Measurements from ENCODE around the gene CEP89. TPM values are rescaled to one million over a fixed set of nuclear protein-coding genes. Genes with fewer than 3 reads are reported as not detected.

The CEP89 gene
- total RNA-seq, 1 experiment from 2014 or later = 21.1 TPM

DNA sequence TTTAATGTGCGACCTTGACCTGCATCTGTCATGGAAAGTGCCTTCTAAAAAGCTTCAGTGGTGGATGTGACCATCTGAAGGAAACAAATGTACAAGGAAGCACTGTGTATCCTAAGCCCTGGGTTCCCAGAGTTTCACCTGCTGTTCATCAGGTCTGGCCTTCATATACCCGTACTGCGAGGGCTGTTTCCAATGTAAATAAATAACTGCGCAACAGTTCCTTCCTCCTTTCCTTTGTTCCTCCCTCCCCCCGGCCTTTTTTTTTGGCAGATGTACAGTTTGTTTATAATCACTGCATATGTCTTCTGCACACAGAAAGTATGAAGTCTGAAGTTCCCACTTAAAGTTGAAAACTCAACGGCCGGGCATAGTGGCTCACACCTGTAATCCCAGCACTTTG is 5.5 kb upstream of the CEP89 start (continued):
- TF ChIP-seq ZSCAN18 (CRISPR knock-in tag; IDR thresholded peaks at IDR 0.05) (no peak), ZNF671 (CRISPR knock-in tag; IDR thresholded peaks at IDR 0.05) (no peak), ZNF121 (CRISPR knock-in tag; IDR thresholded peaks at IDR 0.05) (no peak), CBFB (CRISPR knock-in tag; IDR thresholded peaks at IDR 0.05; ENCODE audit: low read depth) (no peak)
- TF ChIP-seq, protein P1, sequence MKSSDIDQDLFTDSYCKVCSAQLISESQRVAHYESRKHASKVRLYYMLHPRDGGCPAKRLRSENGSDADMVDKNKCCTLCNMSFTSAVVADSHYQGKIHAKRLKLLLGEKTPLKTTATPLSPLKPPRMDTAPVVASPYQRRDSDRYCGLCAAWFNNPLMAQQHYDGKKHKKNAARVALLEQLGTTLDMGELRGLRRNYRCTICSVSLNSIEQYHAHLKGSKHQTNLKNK (CRISPR knock-in tag; IDR thresholded peaks at IDR 0.05) = no peak

DNA sequence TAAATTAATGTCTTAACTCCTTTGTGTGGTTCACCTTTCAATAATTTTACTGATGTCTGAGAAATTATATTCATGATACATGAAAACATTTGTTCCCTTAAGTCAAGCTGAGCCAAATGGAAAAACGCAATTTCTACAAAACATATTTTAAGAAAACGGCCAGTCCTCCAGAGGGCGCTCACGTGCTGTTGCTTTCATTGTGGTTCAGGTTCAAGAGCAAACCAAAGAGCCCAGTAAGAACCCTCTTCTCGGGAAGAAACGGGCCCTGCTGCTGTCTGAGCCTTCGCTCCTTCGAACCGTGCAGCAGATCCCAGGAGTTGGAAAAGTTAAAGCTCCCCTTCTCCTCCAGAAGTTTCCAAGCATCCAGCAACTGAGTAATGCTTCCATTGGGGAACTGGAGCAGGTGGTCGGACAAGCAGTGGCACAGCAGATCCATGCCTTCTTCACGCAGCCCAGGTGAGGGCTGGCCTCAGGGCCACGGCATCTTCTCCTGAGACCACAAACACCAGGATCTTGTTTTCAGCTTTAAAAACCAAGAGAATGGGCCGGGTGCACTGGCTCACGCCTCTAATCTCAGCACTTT is 4.6 kb upstream of the CEP89 start:
- CTCF ChIA-PET = interaction anchor here (0.6 to 2.3 kb wide), 12 partner anchors 19 to 1853 kb away, joined by 3 to 10 read pairs (median 4); partner anchors contain the start of gene GPATCH1
- H3K4me3 Mint-ChIP-seq = no peak overlapping the region
- no peak for ATAC-seq

More for the DNA sequence above, 4.6 kb upstream of the CEP89 start:
- no peaks in the 10 kb centered on the region for H3K4me1 Mint-ChIP-seq
- peaks cover 27% of the 10 kb centered on the region for H3K36me3 Mint-ChIP-seq
- H3K9me3 Mint-ChIP-seq = no peaks in the 10 kb centered on the region
- H3K27me3 Mint-ChIP-seq (ENCODE audit: low read depth) = no peaks in the 10 kb centered on the region; the same call in 1 of the 2 replicates
- peak overlapping the region; percentile 74; the same call in 1 of the 2 replicates for H3K27ac Mint-ChIP-seq
- DNase-seq (ENCODE audit: low spot score) = peak; percentile 79
- POLR2A ChIA-PET = no interaction called here
- no peak for TF ChIP-seq ZSCAN18 (CRISPR knock-in tag; IDR thresholded peaks at IDR 0.05)
- TF ChIP-seq, protein P2, sequence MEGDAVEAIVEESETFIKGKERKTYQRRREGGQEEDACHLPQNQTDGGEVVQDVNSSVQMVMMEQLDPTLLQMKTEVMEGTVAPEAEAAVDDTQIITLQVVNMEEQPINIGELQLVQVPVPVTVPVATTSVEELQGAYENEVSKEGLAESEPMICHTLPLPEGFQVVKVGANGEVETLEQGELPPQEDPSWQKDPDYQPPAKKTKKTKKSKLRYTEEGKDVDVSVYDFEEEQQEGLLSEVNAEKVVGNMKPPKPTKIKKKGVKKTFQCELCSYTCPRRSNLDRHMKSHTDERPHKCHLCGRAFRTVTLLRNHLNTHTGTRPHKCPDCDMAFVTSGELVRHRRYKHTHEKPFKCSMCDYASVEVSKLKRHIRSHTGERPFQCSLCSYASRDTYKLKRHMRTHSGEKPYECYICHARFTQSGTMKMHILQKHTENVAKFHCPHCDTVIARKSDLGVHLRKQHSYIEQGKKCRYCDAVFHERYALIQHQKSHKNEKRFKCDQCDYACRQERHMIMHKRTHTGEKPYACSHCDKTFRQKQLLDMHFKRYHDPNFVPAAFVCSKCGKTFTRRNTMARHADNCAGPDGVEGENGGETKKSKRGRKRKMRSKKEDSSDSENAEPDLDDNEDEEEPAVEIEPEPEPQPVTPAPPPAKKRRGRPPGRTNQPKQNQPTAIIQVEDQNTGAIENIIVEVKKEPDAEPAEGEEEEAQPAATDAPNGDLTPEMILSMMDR (IDR thresholded peaks at IDR 0.05) = peak; percentile 84
- TF ChIP-seq PRDM15 (CRISPR knock-in tag; IDR thresholded peaks at IDR 0.05) = no peak
- no peak for TF ChIP-seq NFE2L1 (CRISPR knock-in tag; IDR thresholded peaks at IDR 0.05)
- TF ChIP-seq, protein P3, sequence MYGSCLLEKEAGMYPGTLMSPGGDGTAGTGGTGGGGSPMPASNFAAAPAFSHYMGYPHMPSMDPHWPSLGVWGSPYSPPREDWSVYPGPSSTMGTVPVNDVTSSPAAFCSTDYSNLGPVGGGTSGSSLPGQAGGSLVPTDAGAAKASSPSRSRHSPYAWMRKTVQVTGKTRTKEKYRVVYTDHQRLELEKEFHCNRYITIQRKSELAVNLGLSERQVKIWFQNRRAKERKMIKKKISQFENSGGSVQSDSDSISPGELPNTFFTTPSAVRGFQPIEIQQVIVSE (CRISPR knock-in tag; IDR thresholded peaks at IDR 0.05; ENCODE audit: borderline replicate concordance) = no peak
